GM19324 (cell line): ENCODE data around the gene GNAI2.
"Not testable (repeated sequence)": the region's sequence is repeated elsewhere in the genome, so short reads cannot be mapped to it uniquely, and the experiment has no call there.

ENCODE experiments used
- ATAC-seq: cut with Tn5 transposase; IDR thresholded peaks from one replicate; pipeline ENCODE4 v1.9.1; 2021; ENCODE audit warnings: mild to moderate bottlenecking, moderate library complexity; ENCODE audit not compliant: unreplicated experiment, low FRiP score

GNAI2 gene

GRCh38 chr3:50261505-50261904 lies 25.5 kb downstream of the GNAI2 start:
- ATAC-seq = no peak

- ATAC-seq = not testable (repeated sequence)
Observed at GRCh38 chr3:50262200-50262599, 26.2 kb downstream of the GNAI2 start.

GRCh38 chr3:50262778-50263177 lies 26.8 kb downstream of the GNAI2 start:
- ATAC-seq = no peak

GRCh38 chr3:50263478-50264382 lies 27.7 kb downstream of the GNAI2 start:
- no peak for ATAC-seq

- ATAC-seq = no peak
Observed at GRCh38 chr3:50264383-50264963, 28.5 kb downstream of the GNAI2 start.

GRCh38 chr3:50264964-50265485 lies 29.0 kb downstream of the GNAI2 start:
- ATAC-seq = no peak

- no peak for ATAC-seq
Observed at GRCh38 chr3:50265571-50265970, 29.6 kb downstream of the GNAI2 start.

GRCh38 chr3:50266017-50266416 lies 30.0 kb downstream of the GNAI2 start:
- no peak for ATAC-seq

- no peak for ATAC-seq
Observed at GRCh38 chr3:50266836-50267235, 30.8 kb downstream of the GNAI2 start.

- no peak for ATAC-seq
Observed at GRCh38 chr3:50267280-50267913, 31.4 kb downstream of the GNAI2 start.

GRCh38 chr3:50268276-50268675 lies 32.3 kb downstream of the GNAI2 start:
- ATAC-seq = no peak

- no peak for ATAC-seq
Observed at GRCh38 chr3:50268703-50269451, 32.9 kb downstream of the GNAI2 start, which contains the start of gene SEMA3B. SEMA3B (plus strand) TSS chr3:50269147; CDS start chr3:50269241, 94 bp downstream.

GRCh38 chr3:50269460-50269859 lies 33.5 kb downstream of the GNAI2 start:
- no peak for ATAC-seq

- no peak for ATAC-seq
Observed at GRCh38 chr3:50269977-50270413, 34.0 kb downstream of the GNAI2 start.

GRCh38 chr3:50270422-50271224 lies 34.6 kb downstream of the GNAI2 start:
- ATAC-seq = no peak

GRCh38 chr3:50271314-50271936 lies 35.4 kb downstream of the GNAI2 start:
- ATAC-seq = no peak

- not testable (repeated sequence) for ATAC-seq
Observed at GRCh38 chr3:50272538-50272910, 36.5 kb downstream of the GNAI2 start.

GRCh38 chr3:50272911-50273688 lies 37.1 kb downstream of the GNAI2 start:
- peak; percentile 47 for ATAC-seq
